ENCODE results near the gene OR2T11.

GRCh38 chr1:248576260-248576980 is 58.5 kb downstream of the OR2T11 start:
- no peak for TF ChIP-seq POLR2A (IDR thresholded peaks at IDR 0.05; ENCODE audit: low read depth, low read length)
- no peak for TF ChIP-seq POLR2AphosphoS5 (IDR thresholded peaks at IDR 0.05; ENCODE audit: low read depth, low read length)
- TF ChIP-seq TAF1 (IDR thresholded peaks at IDR 0.05; ENCODE audit: low read depth, low read length): no peak
- no peak for TF ChIP-seq SPI1 (IDR thresholded peaks at IDR 0.05; ENCODE audit: low read depth, low read length)
- no peak for TF ChIP-seq POU2F2 (IDR thresholded peaks at IDR 0.05; ENCODE audit: low read depth, low read length)
